SK-N-MC (cell line): ENCODE data around the gene NAPSA.

ENCODE experiments used
- EZH2 ChIP-seq: fragments of 200-600 bp; sonication (generic); IDR thresholded peaks from one replicate; pipeline ENCODE4 v1.6.1; 2017; ENCODE audit warnings: antibody characterized with exemption
- POLR2AphosphoS5 ChIP-seq: IDR thresholded peaks from 2 replicates; pipeline ENCODE4 v1.6.1; 2012; ENCODE audit warnings: mild to moderate bottlenecking, low read depth, low read length, borderline replicate concordance

DNA sequence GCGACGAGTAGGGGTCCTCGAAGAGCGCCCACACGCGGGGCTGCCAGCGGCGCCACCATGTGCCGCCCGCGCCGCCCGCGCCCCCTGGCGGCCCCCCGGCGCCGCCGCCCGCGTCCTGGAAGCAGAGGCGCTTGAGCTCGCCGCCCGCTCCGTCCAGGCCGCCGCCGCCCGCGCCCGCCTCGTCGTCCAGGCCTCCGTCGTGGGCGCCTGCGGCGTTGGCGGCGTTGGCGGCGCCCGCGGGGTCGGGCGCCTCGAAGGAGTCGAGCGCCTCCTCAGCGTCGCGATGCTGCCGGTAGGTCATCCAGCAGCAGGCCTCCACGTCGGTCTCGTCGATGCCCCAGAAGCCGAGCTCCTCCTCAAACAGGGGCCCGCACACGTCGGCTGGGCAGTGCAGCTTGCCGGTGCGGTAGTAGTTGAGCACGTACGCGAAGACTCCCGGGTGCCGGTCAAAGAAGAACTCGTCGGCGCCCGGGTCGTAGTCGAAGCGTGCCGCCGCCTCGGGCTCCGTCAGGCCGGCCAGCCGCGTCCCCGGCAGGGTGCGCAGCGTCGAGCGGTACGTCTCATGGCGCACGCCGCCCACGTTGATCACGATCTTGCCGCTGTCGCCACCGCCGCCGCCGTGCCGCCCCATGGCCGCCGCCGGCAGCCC is 37.1 kb downstream of the NAPSA start:
- TF ChIP-seq EZH2 (no peak), POLR2AphosphoS5 (no peak)
